Body of pancreas (tissue), 4 donors: Measurements from ENCODE around the gene MIOS.
"Not testable (repeated sequence)": the region's sequence is repeated elsewhere in the genome, so short reads cannot be mapped to it uniquely, and the experiment has no call there.

Source experiments
- POLR2A ChIP-seq, 3 donors: fragments of 450-650 bp; IDR thresholded peaks; one replicate each; pipeline ENCODE4 v1.6.1; 2016; ENCODE audit warnings: antibody characterized with exemption in 3 of 3, mild to moderate bottlenecking in 2 of 3
- TF ChIP-seq, protein P1 (sequence below), 7 experiments: fragments of 450-650 bp in 4 of 7; fragments of 200-600 bp in 3 of 7; sonication (generic) in 3 of 7; IDR thresholded peaks; one replicate each; pipeline ENCODE4 v1.5.1; 2016 to 2019; ENCODE audit warnings: antibody characterized with exemption in 7 of 7

DNA sequence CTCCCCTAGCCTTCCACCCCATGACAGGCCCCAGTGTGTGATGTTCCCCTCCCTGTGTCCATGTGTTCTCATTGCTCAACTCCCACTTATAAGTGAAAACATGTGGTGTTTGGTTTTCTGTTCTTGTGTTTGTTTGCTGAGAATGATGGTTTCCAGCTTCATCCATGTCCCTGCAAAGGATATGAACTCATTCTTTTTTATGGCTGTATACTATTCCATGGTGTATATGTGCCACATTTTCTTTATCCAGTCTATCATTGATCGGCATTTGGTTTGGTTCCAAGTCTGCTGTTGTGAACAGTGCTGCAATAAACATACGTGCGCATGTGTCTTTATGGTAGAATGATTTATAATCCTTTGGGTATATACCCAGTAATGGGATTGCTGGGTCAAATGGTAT is 89.8 kb downstream of the MIOS start:
- TF ChIP-seq, protein P1, sequence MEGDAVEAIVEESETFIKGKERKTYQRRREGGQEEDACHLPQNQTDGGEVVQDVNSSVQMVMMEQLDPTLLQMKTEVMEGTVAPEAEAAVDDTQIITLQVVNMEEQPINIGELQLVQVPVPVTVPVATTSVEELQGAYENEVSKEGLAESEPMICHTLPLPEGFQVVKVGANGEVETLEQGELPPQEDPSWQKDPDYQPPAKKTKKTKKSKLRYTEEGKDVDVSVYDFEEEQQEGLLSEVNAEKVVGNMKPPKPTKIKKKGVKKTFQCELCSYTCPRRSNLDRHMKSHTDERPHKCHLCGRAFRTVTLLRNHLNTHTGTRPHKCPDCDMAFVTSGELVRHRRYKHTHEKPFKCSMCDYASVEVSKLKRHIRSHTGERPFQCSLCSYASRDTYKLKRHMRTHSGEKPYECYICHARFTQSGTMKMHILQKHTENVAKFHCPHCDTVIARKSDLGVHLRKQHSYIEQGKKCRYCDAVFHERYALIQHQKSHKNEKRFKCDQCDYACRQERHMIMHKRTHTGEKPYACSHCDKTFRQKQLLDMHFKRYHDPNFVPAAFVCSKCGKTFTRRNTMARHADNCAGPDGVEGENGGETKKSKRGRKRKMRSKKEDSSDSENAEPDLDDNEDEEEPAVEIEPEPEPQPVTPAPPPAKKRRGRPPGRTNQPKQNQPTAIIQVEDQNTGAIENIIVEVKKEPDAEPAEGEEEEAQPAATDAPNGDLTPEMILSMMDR (IDR thresholded peaks at IDR 0.05), result not testable (repeated sequence)
- TF ChIP-seq POLR2A (IDR thresholded peaks at IDR 0.05), result not testable (repeated sequence)
